Astrocyte (in vitro differentiated cells and primary cell): Measurements from ENCODE around the gene NCLN.

ENCODE experiments used
- EZH2 ChIP-seq: IDR thresholded peaks from 2 replicates; pipeline ENCODE4 v1.6.1; 2012; ENCODE audit warnings: mild to moderate bottlenecking, low read length, inconsistent platforms; ENCODE audit not compliant: insufficient read depth
- TF ChIP-seq, protein P1 (sequence below): IDR thresholded peaks from 2 replicates; pipeline ENCODE4 v1.5.1; 2011; ENCODE audit warnings: low read depth, mild to moderate bottlenecking, inconsistent platforms, low read length, moderate library complexity; ENCODE audit not compliant: insufficient read depth

DNA sequence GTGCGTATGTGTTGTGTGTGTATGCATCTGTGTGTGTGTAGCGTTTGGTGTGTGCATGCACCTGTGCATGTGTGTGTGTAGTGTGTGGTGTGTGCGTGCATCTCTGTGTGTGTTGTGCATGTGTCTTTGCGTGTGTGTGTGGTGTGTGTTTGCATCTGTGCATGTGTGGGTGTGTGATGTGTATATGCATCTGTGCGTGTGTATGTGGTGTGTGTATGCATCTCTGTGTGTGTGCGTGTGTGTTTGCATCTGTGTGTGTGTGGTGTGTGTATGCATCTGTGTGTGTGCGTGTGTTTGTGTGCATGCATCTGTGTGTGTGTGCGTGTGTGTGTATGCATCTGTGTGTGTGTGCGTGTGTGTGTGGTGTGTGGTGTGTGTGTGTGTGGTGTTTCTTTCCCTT lies 59.3 kb downstream of the NCLN start:
- TF ChIP-seq, protein P1, sequence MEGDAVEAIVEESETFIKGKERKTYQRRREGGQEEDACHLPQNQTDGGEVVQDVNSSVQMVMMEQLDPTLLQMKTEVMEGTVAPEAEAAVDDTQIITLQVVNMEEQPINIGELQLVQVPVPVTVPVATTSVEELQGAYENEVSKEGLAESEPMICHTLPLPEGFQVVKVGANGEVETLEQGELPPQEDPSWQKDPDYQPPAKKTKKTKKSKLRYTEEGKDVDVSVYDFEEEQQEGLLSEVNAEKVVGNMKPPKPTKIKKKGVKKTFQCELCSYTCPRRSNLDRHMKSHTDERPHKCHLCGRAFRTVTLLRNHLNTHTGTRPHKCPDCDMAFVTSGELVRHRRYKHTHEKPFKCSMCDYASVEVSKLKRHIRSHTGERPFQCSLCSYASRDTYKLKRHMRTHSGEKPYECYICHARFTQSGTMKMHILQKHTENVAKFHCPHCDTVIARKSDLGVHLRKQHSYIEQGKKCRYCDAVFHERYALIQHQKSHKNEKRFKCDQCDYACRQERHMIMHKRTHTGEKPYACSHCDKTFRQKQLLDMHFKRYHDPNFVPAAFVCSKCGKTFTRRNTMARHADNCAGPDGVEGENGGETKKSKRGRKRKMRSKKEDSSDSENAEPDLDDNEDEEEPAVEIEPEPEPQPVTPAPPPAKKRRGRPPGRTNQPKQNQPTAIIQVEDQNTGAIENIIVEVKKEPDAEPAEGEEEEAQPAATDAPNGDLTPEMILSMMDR = no peak
- no peak for TF ChIP-seq EZH2
